Uterus (tissue), 4 donors: ENCODE measurements around the gene C16orf89. TPM values are rescaled to one million over a fixed set of nuclear protein-coding genes. Genes with fewer than 3 reads are reported as not detected.

ENCODE experiments used
- DNase-seq, 2 donors: peaks; one replicate each; pipeline ENCODE4 v3.0.0-alpha.2; 2019 to 2020
- H3K27ac ChIP-seq, 2 donors: fragments of 200-600 bp; sonication (generic); 1 replicate in 1 of 2; 2 replicates in 1 of 2; pipeline ENCODE4 v1.5.1; 2016 to 2018
- H3K27me3 ChIP-seq, 2 donors: fragments of 200-600 bp; sonication (generic); one replicate each; pipeline ENCODE4 v1.5.1; 2018 to 2019; ENCODE audit warnings: control low read depth in 1 of 2
- H3K36me3 ChIP-seq, 2 donors: fragments of 200-600 bp; sonication (generic); one replicate each; pipeline ENCODE4 v1.5.1; 2019; ENCODE audit warnings: control low read depth in 1 of 2
- H3K4me1 ChIP-seq, 2 donors: fragments of 200-600 bp; sonication (generic); one replicate each; pipeline ENCODE4 v1.5.1; 2018 to 2019; ENCODE audit warnings: control low read depth in 1 of 2
- H3K4me3 ChIP-seq, 2 donors: fragments of 200-600 bp; sonication (generic); 1 replicate in 1 of 2; 2 replicates in 1 of 2; pipeline ENCODE4 v1.5.1; 2018 to 2019; ENCODE audit warnings: mild to moderate bottlenecking in 1 of 2
- H3K9me3 ChIP-seq, 2 donors: fragments of 200-600 bp; sonication (generic); one replicate each; pipeline ENCODE4 v1.5.1; 2019; ENCODE audit warnings: control low read depth in 1 of 2
- CTCF ChIP-seq, 4 experiments: fragments of 200-600 bp in 2 of 4; fragments of 450-650 bp in 2 of 4; sonication (generic) in 2 of 4; IDR thresholded peaks; one replicate each; pipeline ENCODE4 v1.5.1; 2016 to 2019; ENCODE audit warnings: antibody characterized with exemption in 4 of 4, mild to moderate bottlenecking in 2 of 4, moderate library complexity in 1 of 4
- POLR2A ChIP-seq, 2 donors: fragments of 450-650 bp; IDR thresholded peaks; one replicate each; pipeline ENCODE4 v1.6.1; 2016; ENCODE audit warnings: antibody characterized with exemption in 2 of 2, mild to moderate bottlenecking in 1 of 2, moderate library complexity in 1 of 2
- intact Hi-C: fragments of 100-400 bp; cut with DNase I; formaldehyde crosslinking; loops from one replicate; pipeline ENCODE4 v1.15.1; 2023; ENCODE audit warnings: low total_unique reads
- total RNA-seq, 4 donors: library from RNA; depleted of rRNA in 3 of 4; stranded (reverse); fragments of >200 nt in 3 of 4; gene quantifications; one replicate each; pipeline versions ENCODE4 v1.1.0 to v1.2.4, GENCODE V29; 2014 to 2023
- donor health status: DM: yes; HTN: yes; CAD: no.

The C16orf89 gene
- total RNA-seq, 4 donors from 2014 or later: 0.76 to 13.1 (median 1.1) TPM; not detected in 1

- Histone ChIP-seq H3K4me3 (no peak overlapping the region), H3K27ac (no peak overlapping the region)
- intact Hi-C loops: no loop called here
These were observed 430 bp downstream of the C16orf89 start for GRCh38 chr16:5065326-5065725.

GRCh38 chr16:5064915-5065314, 841 bp downstream of the C16orf89 start:
- no peak overlapping the region for H3K4me3 ChIP-seq
- no peaks in the 10 kb centered on the region for H3K27me3 ChIP-seq
- TF ChIP-seq POLR2A (IDR thresholded peaks at IDR 0.05) (no peak), CTCF (IDR thresholded peaks at IDR 0.05) (no peak)
- no peak for DNase-seq
- no peaks in the 10 kb centered on the region for H3K36me3 ChIP-seq
- no peak overlapping the region for H3K27ac ChIP-seq
- intact Hi-C loops: no loop called here
- no peaks in the 10 kb centered on the region for H3K4me1 ChIP-seq
- H3K9me3 ChIP-seq: no peaks in the 10 kb centered on the region

More at GRCh38 chr16:5065326-5065725, 430 bp downstream of the C16orf89 start:
- Histone ChIP-seq H3K4me1 (no peaks in the 10 kb centered on the region), H3K36me3 (no peaks in the 10 kb centered on the region), H3K27me3 (no peaks in the 10 kb centered on the region), H3K9me3 (no peaks in the 10 kb centered on the region)
- TF ChIP-seq CTCF (IDR thresholded peaks at IDR 0.05) (no peak), POLR2A (IDR thresholded peaks at IDR 0.05) (no peak)
- no peak for DNase-seq

- DNase-seq: no peak
- Histone ChIP-seq H3K4me3 (no peak overlapping the region), H3K9me3 (no peaks in the 10 kb centered on the region), H3K27ac (no peak overlapping the region), H3K4me1 (no peaks in the 10 kb centered on the region), H3K36me3 (no peaks in the 10 kb centered on the region), H3K27me3 (no peaks in the 10 kb centered on the region)
- TF ChIP-seq CTCF (IDR thresholded peaks at IDR 0.05) (no peak), POLR2A (IDR thresholded peaks at IDR 0.05) (no peak)
- intact Hi-C loops: no loop called here
These were observed 2.7 kb downstream of the C16orf89 start for GRCh38 chr16:5062790-5063765.

- TF ChIP-seq POLR2A (IDR thresholded peaks at IDR 0.05): no peak
- TF ChIP-seq CTCF (IDR thresholded peaks at IDR 0.05): no peak
- H3K36me3 ChIP-seq: no peaks in the 10 kb centered on the region
- no peaks in the 10 kb centered on the region for H3K9me3 ChIP-seq
- no peaks in the 10 kb centered on the region for H3K4me1 ChIP-seq
- no peaks in the 10 kb centered on the region for H3K27me3 ChIP-seq
- intact Hi-C loops: no loop called here
- DNase-seq: no peak
- no peak overlapping the region for H3K27ac ChIP-seq
- H3K4me3 ChIP-seq: no peak overlapping the region
These were observed 3.7 kb downstream of the C16orf89 start for GRCh38 chr16:5062051-5062450.

GRCh38 chr16:5060073-5060641, 5.6 kb downstream of the C16orf89 start:
- TF ChIP-seq POLR2A (IDR thresholded peaks at IDR 0.05) (no peak), CTCF (IDR thresholded peaks at IDR 0.05) (no peak)
- no peaks in the 10 kb centered on the region for H3K9me3 ChIP-seq
- intact Hi-C loops: no loop called here
- no peaks in the 10 kb centered on the region for H3K27me3 ChIP-seq
- H3K4me1 ChIP-seq: no peaks in the 10 kb centered on the region
- no peaks in the 10 kb centered on the region for H3K36me3 ChIP-seq
- H3K27ac ChIP-seq: no peak overlapping the region
- no peak overlapping the region for H3K4me3 ChIP-seq
- no peak for DNase-seq
